B cell (primary cell): Measurements from ENCODE around the gene HBS1L. TPM values are rescaled to one million over a fixed set of nuclear protein-coding genes. Genes with fewer than 3 reads are reported as not detected.

Source experiments
- ATAC-seq: fragments of 200-7000 bp; cut with Tn5 transposase; one replicate; pipeline ENCODE4 v1.10.0; 2021; ENCODE audit warnings: low read depth, mild to moderate bottlenecking, moderate number of reproducible peaks, moderate library complexity
- CTCF ChIA-PET: fragments of 350-600 bp; sonication (Branson Sonifier 250); formaldehyde crosslinking; loops from one replicate; lab custom pipeline; 2021; ENCODE audit warnings: antibody characterized with exemption, inconsistent platforms; lab: Charles Lee
- POLR2A ChIA-PET: fragments of 350-600 bp; sonication (Branson Sonifier 250); formaldehyde crosslinking; loops from one replicate; lab custom pipeline; 2021; ENCODE audit warnings: antibody characterized with exemption; lab: Charles Lee
- DNase-seq: peaks from one replicate; pipeline ENCODE4 v3.0.0; 2013
- H2AFZ ChIP-seq: 2 replicates; pipeline ENCODE4 v1.6.1; 2012; ENCODE audit warnings: mild to moderate bottlenecking, low read depth, low read length; ENCODE audit not compliant: insufficient read depth, poor library complexity, severe bottlenecking
- H3K27ac ChIP-seq, 2 donors: 1 replicate in 1 of 2; 2 replicates in 1 of 2; pipeline ENCODE4 v1.5.1; 2012 to 2013; ENCODE audit warnings: low read length in 2 of 2, mild to moderate bottlenecking in 2 of 2, moderate library complexity in 1 of 2
- H3K27me3 ChIP-seq, 4 experiments: fragments of 200-600 bp in 1 of 4; sonication (generic) in 1 of 4; replicated peaks in 1 of 4; 1 replicate in 2 of 4; 2 replicates in 2 of 4; pipeline versions ENCODE4 v1.6.1 to v1.7.0; 2013 to 2016; ENCODE audit warnings: low read length in 3 of 4, mild to moderate bottlenecking in 2 of 4, mixed read lengths in 1 of 4, moderate library complexity in 1 of 4; ENCODE audit not compliant: insufficient read depth in 4 of 4, control insufficient read depth in 3 of 4; ENCODE audit errors: control extremely low read depth in 1 of 4
- H3K36me3 ChIP-seq, 2 experiments: replicated peaks in 1 of 2; 1 replicate in 1 of 2; 2 replicates in 1 of 2; pipeline versions ENCODE4 v1.6.1 to v1.7.1; 2013; ENCODE audit warnings: low read length in 1 of 2; ENCODE audit not compliant: insufficient read depth in 2 of 2, control insufficient read depth in 1 of 2; ENCODE audit errors: control extremely low read depth in 1 of 2, extremely low read depth in 1 of 2
- H3K4me1 ChIP-seq, 2 donors: fragments of 200-600 bp in 1 of 2; sonication (generic) in 1 of 2; 1 replicate in 1 of 2; 2 replicates in 1 of 2; pipeline versions ENCODE4 v1.5.1 to v1.6.1; 2013 to 2017; ENCODE audit warnings: low read length in 2 of 2; ENCODE audit not compliant: control insufficient read depth in 2 of 2, insufficient read depth in 2 of 2
- H3K4me2 ChIP-seq: replicated peaks from 2 replicates; pipeline ENCODE3; 2012; ENCODE audit warnings: mild to moderate bottlenecking, low read depth, low read length; ENCODE audit not compliant: poor library complexity, severe bottlenecking
- H3K4me3 ChIP-seq, 5 experiments: fragments of 200-600 bp in 1 of 5; sonication (generic) in 1 of 5; 1 replicate in 3 of 5; 2 replicates in 2 of 5; pipeline versions ENCODE4 v1.5.1 to v1.7.0; 2011 to 2016; ENCODE audit warnings: low read length in 4 of 5, mild to moderate bottlenecking in 4 of 5, low read depth in 2 of 5, control low read depth in 1 of 5, moderate library complexity in 1 of 5; ENCODE audit not compliant: insufficient read depth in 1 of 5; ENCODE audit errors: control extremely low read depth in 1 of 5, extremely low read depth in 1 of 5
- H3K79me2 ChIP-seq: fragments of 200-600 bp; sonication (generic); one replicate; pipeline ENCODE4 v1.6.0; 2016; ENCODE audit warnings: low read length; ENCODE audit not compliant: control insufficient read depth, insufficient read depth
- H3K9ac ChIP-seq: fragments of 200-600 bp; sonication (generic); 2 replicates; pipeline ENCODE4 v1.6.1; 2017; ENCODE audit warnings: mild to moderate bottlenecking, low read length, moderate library complexity
- H3K9me3 ChIP-seq, 3 donors: one replicate each; pipeline versions ENCODE4 v1.6.1 to v1.7.1; 2013; ENCODE audit warnings: low read length in 2 of 3; ENCODE audit not compliant: control insufficient read depth in 2 of 3, insufficient read depth in 1 of 3; ENCODE audit errors: control extremely low read depth in 1 of 3
- H4K20me1 ChIP-seq: 2 replicates; pipeline ENCODE4 v1.6.0; 2012; ENCODE audit warnings: mild to moderate bottlenecking, low read length; ENCODE audit not compliant: insufficient read depth, control insufficient read depth, poor library complexity, severe bottlenecking
- H3K27ac Mint-ChIP-seq: one replicate; pipeline ENCODE4 v1.8.0; 2021; ENCODE audit warnings: mixed read lengths
- H3K27me3 Mint-ChIP-seq: one replicate; pipeline ENCODE4 v1.8.0; 2021; ENCODE audit warnings: mixed read lengths
- H3K4me1 Mint-ChIP-seq: one replicate; pipeline ENCODE4 v1.8.0; 2021; ENCODE audit warnings: mixed read lengths
- H3K4me3 Mint-ChIP-seq: one replicate; pipeline ENCODE4 v1.8.0; 2021; ENCODE audit warnings: mixed read lengths
- H3K9me3 Mint-ChIP-seq: one replicate; pipeline ENCODE4 v1.8.0; 2022; ENCODE audit warnings: mixed read lengths; ENCODE audit not compliant: insufficient read depth
- CTCF ChIP-seq: fragments of 200-600 bp; IDR thresholded peaks from one replicate; pipeline ENCODE4 v1.8.0; 2022; ENCODE audit warnings: antibody characterized with exemption, mild to moderate bottlenecking
- EZH2 ChIP-seq: IDR thresholded peaks from 2 replicates; pipeline ENCODE4 v1.6.1; 2012; ENCODE audit warnings: borderline replicate concordance, low read depth, mild to moderate bottlenecking, moderate library complexity, low read length; ENCODE audit not compliant: insufficient read depth, poor library complexity, severe bottlenecking
- WGBS: methylation state at CpG from one replicate; pipeline ENCODE4 v1.1.5; 2013; ENCODE audit warnings: missing lambda C conversion rate; ENCODE audit not compliant: insufficient coverage; 5-methylcytosine and 5-hydroxymethylcytosine counted together
- intact Hi-C: fragments of 100-400 bp; cut with micrococcal nuclease; formaldehyde crosslinking; loops from one replicate; pipeline ENCODE4 v1.10.0; 2022
- polyA plus RNA-seq: library from polyadenylated mRNA; depleted of rRNA; stranded (reverse); fragments of >200 nt; gene quantifications from 2 replicates; pipeline ENCODE4 v1.2.3, GENCODE V29; 2012
- total RNA-seq, 2 donors: library from RNA; stranded (reverse); fragments of 120-200 nt in 1 of 2; gene quantifications; 1 replicate in 1 of 2; 2 replicates in 1 of 2; pipeline versions ENCODE4 v1.2.3 to v1.2.4, GENCODE V29; 2013 to 2022

The HBS1L gene
- total and polyA plus RNA-seq, 2 donors (not counting 1 experiment from before 2014, with no cell fraction given) = 10.3 to 58.2 TPM

- H3K27me3 Mint-ChIP-seq = peaks cover 3% of the 10 kb centered on the region
- Histone ChIP-seq H3K4me2 (no peak overlapping the region), H2AFZ (no peak overlapping the region), H3K36me3 (no peaks in the 10 kb centered on the region), H3K27me3 (no peaks in the 10 kb centered on the region), H3K9ac (no peak overlapping the region), H4K20me1 (no peaks in the 10 kb centered on the region), H3K4me1 (no peaks in the 10 kb centered on the region), H3K9me3 (no peaks in the 10 kb centered on the region), H3K79me2 (no peaks in the 10 kb centered on the region), H3K4me3 (no peak overlapping the region), H3K27ac (no peak overlapping the region)
- no peak overlapping the region for H3K4me3 Mint-ChIP-seq
- DNase-seq = no peak
- no peak for ATAC-seq
- WGBS = 74% methylated on average over 3 of the region's 3 CpGs
- intact Hi-C loops = no loop called here
- ChIA-PET POLR2A (no interaction called here), CTCF (no interaction called here)
- TF ChIP-seq EZH2 (no peak), CTCF (no peak)
- no peaks in the 10 kb centered on the region for H3K4me1 Mint-ChIP-seq
- H3K27ac Mint-ChIP-seq = no peak overlapping the region
- no peaks in the 10 kb centered on the region for H3K9me3 Mint-ChIP-seq
Observed at GRCh38 chr6:135072753-135073152, 18.1 kb upstream of the HBS1L start.

DNA sequence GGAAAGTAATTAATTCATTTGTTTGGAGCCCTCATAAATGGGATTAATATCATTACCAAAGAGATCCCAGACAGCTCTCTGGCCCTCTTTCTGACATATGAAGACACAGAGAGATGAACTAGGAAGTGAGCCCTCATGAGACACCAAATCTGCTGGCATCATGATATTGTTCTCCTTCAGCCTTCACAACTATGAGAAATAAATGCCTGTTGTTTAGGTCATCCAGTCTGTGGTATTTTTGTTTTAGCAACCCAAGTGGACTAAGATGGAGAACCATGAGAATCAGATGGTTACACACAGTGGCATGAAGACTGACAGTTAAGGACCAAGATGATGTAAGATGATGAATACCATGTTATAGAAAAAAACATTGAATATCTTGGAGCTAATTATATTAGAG, 16.9 kb upstream of the HBS1L start:
- Histone ChIP-seq H3K27ac (no peak overlapping the region), H3K36me3 (no peaks in the 10 kb centered on the region), H3K4me3 (no peak overlapping the region), H3K79me2 (no peaks in the 10 kb centered on the region), H3K9ac (no peak overlapping the region), H3K4me1 (no peaks in the 10 kb centered on the region), H4K20me1 (no peaks in the 10 kb centered on the region), H3K9me3 (no peaks in the 10 kb centered on the region), H3K27me3 (no peaks in the 10 kb centered on the region), H2AFZ (no peak overlapping the region), H3K4me2 (no peak overlapping the region)
- DNase-seq = no peak
- intact Hi-C loops = no loop called here
- Mint-ChIP-seq H3K27ac (no peak overlapping the region), H3K4me1 (no peaks in the 10 kb centered on the region), H3K27me3 (no peaks in the 10 kb centered on the region), H3K4me3 (no peak overlapping the region), H3K9me3 (no peaks in the 10 kb centered on the region)
- no peak for TF ChIP-seq CTCF
- no peak for TF ChIP-seq EZH2
- no peak for ATAC-seq
- ChIA-PET CTCF (no interaction called here), POLR2A (no interaction called here)
